HG03558 (cell line): ENCODE data around the gene LRWD1.
"Not testable (repeated sequence)": the region's sequence is repeated elsewhere in the genome, so short reads cannot be mapped to it uniquely, and the experiment has no call there.

Experiments
- ATAC-seq: cut with Tn5 transposase; IDR thresholded peaks from one replicate; pipeline ENCODE4 v1.9.1; 2021; ENCODE audit warnings: moderate number of reproducible peaks; ENCODE audit not compliant: unreplicated experiment; ENCODE audit errors: extremely low read depth

Gene LRWD1

DNA sequence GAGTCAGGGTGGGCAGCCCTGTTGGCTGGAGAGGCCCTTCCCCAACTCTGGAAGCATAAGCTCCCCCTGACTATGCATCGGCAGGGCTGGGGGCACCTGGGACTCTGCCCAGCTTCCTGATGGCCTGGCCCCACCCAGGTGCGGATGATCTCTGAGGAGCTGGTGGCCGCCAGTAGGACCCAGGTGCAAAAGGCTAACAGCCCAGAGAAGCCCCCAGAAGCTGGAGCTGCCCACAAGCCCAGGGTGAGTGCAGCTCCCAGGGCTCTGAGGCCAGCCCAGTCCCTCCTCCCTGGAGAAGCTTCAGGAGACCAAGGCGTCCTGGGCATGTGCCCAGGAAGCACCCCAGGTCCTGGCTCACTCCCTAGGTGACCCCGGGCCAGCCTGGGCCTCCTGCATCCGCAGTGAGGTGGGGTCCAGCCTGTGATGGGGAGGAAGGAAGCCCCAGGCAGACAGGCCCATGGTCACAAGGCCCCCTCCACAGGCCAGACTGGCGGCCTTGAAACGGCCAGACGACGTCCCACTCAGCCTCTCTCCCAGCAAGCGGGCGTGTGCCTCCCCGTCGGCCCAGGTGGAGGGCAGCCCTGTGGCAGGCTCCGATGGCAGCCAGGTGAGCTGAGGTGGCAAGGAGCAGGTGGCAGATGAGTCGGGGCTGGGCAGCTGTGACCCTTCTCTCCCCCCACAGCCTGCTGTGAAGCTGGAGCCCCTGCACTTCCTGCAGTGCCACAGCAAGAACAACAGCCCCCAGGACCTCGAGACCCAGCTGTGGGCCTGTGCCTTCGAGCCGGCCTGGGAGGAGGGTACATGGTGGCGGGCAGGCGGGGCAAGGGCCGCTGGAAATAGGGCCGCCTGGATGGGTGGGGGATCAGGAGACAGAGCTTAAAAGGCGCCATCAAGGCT lies 3.0 kb downstream of the LRWD1 start:
- no peak for ATAC-seq

DNA sequence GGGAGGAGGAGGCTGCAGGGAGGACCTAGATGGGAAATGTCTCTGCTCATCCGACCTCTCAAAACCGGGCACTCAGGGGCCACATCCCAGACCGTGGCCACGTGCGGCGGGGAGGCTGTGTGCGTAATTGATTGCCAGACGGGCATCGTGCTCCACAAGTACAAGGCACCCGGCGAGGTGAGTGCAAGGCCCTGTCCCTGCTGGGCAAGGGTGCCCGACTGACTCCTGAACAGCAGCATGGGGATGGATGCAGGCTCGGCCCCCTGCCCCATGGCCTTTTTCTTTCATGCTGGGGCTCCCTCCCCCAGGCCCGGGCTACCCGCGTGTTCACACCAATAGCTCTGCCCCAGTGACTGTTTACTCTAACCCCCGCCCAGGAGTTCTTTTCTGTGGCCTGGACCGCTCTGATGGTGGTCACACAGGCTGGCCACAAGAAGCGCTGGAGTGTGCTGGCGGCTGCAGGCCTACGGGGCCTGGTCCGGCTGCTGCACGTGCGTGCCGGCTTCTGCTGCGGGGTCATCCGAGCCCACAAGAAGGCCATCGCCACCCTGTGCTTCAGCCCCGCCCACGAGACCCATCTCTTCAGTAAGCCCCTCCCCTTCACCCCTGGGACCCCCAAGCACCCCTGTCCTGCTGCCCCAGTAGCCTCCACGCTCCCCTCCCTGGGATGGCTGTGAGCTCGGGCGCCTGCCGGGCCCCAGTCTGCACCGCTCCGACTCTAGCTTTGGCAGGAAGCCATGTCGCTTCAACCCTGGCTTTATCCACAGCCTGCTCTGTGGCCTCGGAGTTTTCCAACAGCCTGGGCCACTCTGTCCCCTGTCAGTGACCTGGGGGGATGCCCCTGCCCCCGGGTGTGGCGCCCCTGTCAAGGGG lies 3.9 kb downstream of the LRWD1 start:
- ATAC-seq = no peak

DNA sequence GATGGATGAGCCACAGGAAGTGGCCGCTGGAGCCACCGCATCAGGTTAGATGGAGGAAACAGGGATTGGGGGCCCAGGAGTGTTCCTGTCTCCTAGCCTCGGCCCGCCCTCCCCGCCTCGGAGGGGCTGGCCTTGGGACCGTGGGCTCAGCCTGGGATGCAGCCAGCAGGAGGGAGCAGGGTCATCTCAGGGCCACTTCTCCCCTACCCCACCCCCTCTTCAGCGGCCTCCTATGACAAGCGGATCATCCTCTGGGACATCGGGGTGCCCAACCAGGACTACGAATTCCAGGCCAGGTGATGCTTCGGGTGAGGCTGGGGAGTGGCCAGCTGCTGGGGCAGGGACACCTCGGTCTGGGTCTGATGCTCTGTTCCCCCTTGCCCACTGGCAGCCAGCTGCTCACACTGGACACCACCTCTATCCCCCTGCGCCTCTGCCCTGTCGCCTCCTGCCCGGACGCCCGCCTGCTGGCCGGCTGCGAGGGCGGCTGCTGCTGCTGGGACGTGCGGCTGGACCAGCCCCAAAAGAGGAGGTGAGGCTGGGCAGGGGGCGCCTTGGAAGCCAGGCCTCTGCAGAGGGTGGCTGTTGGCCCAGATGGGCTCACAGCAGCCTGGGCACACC lies 4.7 kb downstream of the LRWD1 start:
- no peak for ATAC-seq

DNA sequence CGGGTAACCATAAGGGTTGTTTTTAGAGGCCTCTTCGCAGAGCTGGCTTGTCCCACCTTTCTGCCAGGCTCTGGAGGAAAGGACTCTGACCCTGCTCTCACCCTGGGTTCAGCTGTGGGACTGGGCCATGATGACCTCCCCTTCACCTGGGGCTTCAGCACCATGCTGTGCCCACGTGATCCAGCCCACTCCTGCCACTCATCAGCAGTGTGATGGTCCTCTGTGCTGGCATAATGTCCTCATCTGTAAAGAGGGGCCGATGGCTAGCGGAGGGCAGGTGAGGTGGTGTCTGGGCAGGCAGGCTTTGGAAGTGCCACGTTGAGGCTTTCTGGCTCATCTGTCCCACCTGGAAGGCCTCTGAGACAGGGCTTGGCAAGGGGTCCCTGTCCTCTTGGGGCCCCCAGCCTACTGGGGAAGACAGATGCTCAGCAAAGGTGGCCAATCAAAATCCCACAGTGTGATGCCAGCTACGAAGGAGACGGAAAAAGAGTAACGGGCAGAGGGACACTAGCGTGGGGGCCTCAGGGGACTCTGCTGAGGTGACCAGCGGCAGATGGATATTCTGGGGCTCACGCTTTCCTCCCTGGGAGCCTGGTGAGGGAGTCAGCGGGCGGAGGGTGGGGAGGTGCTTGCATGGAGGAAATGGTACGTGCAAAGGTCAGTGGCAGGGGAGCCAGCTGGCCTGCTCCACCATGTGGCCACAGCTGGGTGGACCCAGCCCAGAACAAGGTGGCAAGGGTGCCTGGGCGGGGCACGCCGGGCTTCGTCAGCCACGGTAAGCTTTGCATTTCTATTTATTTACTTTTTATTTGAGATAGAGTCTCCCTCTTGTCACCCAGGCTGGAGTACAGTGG lies 5.4 kb downstream of the LRWD1 start:
- ATAC-seq = no peak

DNA sequence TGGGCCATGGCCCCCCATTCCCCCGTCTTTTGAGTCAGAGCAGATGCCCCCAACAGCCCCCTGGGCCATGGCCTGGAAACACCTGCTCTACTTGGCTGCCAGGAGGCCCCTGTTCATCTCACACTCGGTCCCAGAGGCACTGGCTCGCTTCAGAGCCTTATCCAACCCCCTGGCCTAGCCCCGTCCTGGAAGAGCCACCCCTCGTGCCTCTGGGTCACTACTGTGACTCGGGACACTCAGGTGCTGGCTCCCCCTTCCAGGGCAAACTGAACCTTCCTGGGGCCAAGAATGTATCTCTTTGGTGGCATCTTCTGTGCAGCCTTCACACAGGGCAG lies 7.0 kb downstream of the LRWD1 start:
- no peak for ATAC-seq

DNA sequence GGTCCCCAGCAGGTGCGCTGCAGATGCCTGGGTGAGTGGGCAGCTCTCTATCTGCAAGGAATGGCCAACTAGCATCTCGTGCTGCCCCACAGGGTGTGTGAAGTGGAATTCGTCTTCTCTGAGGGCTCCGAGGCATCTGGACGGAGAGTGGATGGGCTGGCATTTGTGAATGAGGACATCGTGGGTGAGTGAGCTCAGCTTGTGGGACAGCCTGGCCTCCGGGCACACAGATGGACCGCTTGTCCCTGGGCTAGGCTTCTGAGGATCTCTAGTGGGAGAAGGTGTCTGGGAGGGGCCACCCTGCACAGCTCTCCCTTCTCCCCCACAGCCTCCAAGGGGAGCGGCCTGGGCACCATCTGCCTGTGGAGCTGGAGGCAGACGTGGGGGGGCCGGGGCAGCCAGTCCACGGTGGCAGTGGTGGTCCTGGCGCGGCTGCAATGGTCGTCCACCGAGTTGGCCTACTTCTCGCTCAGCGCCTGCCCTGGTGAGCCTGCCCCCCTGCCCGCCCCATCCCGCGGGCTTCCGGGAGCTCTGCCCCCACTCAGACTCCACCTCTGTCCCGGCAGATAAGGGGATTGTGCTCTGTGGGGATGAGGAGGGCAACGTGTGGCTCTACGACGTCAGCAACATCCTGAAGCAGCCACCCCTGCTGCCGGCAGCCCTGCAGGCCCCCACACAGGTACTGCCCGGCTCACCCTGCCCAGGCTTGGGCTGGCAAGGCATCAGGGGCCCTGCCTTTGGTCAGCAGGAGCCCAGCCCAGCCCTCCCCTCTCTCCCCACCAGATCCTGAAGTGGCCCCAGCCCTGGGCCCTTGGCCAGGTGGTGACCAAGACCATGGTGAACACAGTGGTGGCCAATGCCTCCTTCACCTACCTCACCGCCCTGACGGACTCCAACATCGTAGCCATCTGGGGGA lies 7.6 kb downstream of the LRWD1 start:
- ATAC-seq = no peak

DNA sequence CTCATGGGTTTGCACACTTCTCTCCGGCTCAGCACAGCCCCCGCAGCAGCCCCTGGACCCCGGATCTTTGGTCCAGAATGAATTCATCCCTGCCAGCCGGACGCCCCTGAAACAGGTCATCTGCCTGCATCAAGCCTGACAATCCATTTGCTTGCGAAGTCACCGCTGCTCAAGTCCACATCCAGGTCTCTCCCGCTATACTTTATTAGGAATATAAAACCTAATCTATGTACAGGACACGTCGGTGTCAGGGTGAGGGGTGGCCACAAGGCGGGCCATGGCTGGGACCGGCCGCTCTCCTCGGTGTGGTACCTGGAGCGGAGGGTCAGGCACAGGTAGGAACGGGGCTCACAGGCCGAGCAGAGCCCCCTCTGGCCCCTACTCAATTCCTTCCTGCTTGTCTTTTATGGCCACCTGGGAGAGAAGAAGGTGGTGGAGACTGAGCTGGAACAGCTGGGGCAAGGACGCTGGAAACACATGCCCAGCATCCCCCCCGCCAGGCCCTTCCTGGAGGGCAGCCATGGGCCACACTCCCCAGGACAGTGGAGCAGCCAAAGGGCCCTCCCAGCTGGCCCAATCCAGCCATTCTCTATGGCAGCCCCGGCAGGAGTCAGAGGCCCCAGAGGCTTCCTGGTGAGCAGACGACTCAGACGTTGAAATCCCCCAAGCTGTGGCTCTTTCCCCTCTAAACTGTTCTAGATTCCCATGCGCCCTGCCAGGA lies 8.6 kb downstream of the LRWD1 start:
- ATAC-seq = no peak

DNA sequence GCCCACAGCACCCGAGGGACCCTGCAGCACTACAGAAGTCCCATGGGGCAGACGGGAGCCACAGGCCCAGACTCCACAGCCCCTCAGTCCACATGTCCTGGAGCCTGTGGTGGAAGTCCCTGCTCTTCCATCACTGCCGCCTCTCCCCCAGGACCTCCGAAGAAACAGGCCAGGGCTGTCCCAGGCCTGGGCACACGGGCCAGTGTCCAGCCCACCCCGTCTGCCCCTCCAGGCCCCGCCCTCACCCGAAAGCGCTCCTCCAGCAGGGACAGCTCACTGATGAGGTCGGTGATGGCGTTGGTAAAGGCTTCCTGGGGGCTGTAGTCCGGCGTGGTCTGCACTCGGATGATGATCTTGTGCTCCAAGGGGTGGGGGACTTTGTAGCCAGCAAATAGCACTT lies 9.3 kb downstream of the LRWD1 start:
- ATAC-seq = not testable (repeated sequence)

DNA sequence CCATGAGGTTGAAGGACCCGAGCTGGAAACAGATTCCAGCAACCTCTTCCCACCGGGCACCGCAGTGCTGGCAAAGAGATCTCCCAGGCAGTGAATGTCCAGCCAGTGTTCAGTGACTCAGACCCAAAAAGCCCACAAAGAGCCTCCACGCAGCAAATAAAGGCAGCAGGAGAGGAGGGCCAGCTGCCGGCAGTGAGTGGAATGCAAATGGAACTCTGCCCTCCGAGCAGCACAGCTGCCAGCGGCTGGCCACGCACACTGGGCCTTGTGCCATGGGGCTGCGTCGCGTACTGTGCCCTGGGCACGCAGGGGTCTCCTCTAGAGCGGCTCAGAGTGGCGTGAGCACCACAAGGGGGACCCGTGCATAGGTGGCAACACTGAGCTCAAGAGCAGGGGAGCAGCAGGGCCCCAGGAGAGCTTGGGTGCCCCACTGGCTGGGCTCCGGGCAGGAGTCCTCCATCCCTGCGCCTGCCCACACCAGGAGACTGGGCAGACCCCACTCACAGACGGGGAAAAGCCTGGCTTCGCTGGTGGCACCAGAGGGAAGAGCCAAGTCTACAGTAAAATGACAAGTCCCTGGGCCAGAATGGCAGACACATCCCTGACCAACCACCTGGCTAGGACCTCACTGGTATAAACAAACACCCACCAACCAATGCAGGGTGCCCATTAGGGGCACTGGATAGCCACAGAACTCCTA lies 10.1 kb downstream of the LRWD1 start:
- ATAC-seq = not testable (repeated sequence)

DNA sequence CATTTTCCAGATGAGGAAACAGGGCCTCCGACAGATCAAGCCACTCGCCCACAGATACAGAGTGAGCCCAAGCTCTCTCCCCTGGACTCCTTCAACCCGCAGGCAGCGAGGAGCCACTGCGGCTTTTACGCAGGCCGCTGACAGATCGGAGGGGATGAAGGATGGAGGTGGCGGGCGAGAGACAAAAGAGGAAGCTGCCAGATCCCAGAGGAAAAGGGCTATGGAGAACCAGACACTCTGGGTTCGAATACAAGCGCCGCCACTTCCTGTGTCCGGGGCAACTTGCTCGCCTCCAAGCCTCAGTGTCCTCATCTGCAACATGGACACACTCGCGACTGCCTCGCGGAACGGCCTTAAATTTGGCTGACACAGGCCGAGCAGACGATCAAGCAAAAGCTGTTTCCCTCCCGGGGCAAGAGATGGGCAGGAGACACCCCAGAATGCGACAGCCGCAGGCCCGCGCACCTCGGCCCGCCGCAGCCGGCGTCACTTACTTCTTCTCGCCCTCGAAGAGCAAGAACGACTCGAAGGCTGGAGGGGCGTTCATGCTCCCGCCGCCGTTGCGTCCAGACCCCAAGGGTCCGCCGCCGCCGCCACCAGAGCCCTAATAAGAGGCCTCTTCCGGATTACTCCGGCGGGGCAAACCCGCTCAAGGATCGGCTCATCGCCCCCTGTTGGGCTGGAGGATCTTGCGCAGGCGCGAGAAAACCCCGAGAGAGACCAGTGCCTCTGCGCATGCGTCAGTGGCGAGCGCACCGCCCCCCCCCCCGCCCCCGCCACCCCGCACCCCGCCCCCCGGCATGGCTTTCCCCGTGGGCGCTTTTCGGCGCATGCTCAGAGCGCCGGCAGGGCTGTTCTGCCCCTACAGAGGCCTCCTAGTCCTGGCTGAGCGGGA lies 13.8 kb downstream of the LRWD1 start, which contains the start of gene POLR2J:
POLR2J (minus strand) TSS at position 609 of the 895 bp plus-strand sequence; CDS start at position 547, 62 bp downstream.
- ATAC-seq = peak; percentile 57

DNA sequence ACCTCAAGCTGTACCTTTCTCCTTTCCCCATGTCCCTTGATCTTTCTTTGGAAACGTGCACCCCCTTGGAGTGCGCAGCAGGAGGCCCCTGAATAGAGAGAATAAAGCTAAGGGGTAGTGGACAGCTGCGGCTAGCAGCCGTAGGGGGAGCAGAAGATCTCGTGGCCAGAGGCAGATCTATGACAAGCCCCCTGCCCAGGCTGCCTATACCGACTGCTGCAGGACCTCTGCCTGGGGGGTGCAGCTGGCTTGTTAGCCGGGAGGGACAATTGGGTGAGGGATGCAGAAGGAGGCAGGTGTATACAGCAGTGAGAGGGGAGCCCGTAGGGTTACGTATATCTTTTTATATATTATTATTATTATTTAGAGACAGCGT lies 14.4 kb downstream of the LRWD1 start:
- ATAC-seq = peak; percentile 13

DNA sequence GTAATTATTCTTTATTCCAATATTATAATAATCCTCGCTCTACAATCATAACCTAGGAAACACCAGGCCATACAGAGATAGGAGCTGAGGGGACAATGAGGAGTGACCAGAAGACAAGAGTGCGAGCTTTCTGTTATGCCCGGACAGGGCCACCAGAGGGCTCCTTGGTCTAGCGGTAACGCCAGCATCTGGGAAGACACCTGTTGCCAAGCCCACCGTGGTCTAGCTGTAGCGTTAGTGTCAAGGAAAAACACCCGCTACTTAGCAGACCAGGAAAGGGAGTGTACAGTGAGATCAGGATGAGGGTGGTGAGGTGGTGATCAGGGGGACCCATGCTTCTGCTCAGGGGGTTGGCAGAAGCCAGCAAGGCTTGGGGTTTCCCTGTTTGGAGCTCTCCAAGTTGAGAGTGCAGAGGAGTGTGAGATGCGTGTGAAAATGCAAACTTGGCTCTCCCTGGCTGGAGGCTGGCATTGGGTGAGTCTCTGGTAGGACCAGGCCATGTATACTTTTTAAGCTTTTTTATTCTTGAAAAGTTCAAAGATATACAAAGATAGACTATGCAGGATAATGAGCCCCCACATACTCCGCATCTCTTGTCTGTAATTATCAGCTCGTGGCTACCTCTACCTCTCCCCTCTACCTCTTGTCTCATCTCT lies 15.3 kb downstream of the LRWD1 start:
- ATAC-seq = not testable (repeated sequence)

DNA sequence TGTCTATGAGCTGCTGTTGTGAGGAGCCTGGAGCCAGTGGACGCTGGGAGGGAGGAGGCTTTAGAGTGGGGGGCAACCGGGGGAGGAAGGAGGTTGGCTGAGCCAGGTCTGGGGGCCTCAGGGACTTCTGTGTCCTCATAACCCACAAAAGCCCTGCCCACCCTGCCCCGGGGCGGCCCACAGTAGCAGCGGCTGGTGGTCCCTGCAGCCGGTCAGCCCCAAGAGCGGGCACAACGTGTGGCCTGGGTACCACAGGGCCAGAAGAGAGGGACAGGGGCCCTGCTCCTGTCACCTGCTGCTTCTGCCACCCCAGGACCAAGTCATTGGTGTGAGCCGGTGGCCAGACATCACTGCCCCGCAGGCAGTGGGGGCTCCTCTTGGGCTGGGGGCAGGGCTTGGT lies 17.2 kb downstream of the LRWD1 start:
- not testable (repeated sequence) for ATAC-seq

DNA sequence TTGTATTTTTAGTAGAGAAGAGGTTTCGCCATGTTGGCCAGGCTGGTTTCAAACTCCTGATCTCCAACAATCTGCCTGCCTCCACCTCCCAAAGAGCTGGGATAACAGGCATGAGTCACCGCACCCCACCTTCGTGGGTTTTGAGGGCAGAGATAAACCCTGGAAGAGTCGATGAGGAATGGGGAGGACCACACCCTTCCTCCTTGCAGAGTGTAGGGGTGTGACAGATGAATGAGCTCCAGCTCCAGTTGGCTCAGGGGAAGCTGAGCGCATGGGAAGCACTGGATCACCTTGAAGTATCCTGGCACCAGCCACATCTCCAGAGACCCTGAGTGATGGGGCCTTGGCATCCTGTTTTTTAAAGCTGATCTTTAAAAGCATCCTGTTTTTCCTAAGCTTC lies 19.5 kb downstream of the LRWD1 start:
- ATAC-seq = not testable (repeated sequence)

DNA sequence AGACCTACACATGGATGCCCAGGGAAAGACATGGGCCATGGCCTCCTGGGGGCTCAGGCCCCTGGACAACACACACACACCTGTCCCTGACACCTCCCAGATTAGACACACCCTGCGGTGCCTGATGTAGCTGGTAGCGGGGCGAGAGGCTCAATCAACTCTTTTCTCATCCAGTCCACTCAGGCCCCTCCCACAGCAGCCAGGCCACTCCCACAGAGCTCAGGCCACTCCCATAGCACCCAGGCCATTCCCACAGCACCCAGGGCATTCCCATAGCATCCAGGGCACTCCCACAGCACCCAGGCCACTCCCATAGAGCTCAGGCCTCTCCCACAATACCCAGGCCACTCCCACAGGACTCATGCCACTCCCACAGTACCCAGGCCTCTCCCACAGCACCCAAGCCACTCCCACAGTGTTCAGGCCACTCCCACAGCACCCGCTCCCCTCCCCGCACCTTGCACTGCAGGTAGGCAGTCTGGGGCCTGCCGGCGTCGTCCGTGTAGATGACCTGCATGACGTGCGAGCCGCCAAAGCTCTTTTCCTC lies 25.8 kb downstream of the LRWD1 start:
- not testable (repeated sequence) for ATAC-seq
